Fibroblast of skin of left quadriceps (primary cell): ENCODE results near the gene CXXC1.
"Not testable (repeated sequence)": the region's sequence is repeated elsewhere in the genome, so short reads cannot be mapped to it uniquely, and the experiment has no call there.

Experiments
- DNase-seq, 2 experiments: peaks; one replicate each; pipeline ENCODE4 v3.0.0-alpha.2; 2013; ENCODE audit warnings: low read depth in 2 of 2

The CXXC1 gene

GRCh38 chr18:50287441-50288347 is at the start of gene CXXC1:
CXXC1 (minus strand) TSS chr18:50287692; CDS start chr18:50287589, 103 bp downstream.
- DNase-seq = peak; percentile 99

DNA sequence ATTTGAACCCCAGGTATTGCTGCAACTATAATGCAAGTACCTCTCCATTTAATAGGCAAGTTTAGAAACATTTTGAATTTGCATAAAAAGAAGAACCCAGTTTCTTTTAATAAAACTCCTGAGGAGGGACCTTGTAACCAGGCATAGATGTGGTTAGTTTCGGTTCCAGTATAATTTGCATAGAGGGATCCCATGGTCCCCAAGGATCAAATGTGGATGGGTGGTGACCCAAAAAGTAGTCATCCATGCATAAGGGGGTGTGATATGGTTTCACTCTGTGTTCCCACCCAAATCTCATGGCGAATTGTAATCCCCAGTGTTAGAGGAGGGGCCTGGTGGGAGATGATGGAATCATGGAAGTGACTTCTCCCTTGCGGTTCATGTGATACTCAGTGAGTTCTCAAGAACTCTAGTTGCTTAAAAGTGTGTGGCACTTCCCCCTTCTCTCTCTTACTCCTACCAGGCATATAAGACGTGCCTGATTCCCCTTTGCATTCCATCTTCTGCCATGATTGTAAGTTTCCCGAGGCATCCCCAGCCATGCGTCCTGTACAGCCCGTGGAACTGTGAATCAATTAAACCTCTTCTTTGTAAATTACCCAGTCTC is 47.2 kb upstream of the CXXC1 start:
- no peak for DNase-seq

DNA sequence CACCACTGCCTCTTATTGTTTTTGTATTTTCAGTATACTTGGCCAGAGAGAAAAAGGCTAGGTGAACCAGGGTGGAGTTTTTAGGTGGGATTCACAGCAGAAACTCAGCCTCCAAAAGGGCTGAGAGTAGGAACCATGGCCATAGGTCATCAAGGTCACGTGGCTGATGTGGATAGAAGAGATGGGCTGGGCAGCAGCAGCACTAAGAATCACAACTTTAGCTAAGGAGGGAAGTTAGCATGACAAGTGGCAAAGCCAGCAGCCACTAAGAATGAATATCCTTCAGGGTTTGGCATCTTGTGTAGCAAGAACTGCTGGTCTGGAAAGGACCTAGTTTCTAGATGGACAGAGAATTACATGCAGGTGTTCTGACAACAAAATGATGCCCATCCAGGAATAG is 44.2 kb upstream of the CXXC1 start:
- no peak for DNase-seq

DNA sequence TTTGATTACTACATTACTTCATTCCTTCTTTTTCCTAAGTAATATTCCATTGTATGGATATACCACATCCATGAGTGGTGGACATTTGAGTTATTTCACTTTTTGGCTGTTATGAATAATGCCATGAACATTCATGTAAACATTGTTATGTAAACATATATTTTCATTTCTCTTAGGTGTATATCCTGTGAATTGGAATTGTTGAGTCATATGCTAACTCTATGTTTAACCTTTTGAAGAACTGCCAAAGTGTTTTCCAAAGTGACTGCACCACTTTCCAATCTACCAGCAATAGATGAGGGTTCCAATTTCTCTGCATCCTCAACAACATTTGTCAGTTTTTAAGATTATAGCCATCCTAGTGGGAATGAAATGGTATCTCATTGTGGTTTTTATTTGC is 42.7 kb upstream of the CXXC1 start:
- DNase-seq = no peak

- DNase-seq = no peak
Observed at GRCh38 chr18:50327983-50328382, 40.5 kb upstream of the CXXC1 start.

GRCh38 chr18:50320719-50321118 is 33.2 kb upstream of the CXXC1 start:
- no peak for DNase-seq

- no peak for DNase-seq
Observed at GRCh38 chr18:50315100-50315871, 27.8 kb upstream of the CXXC1 start.

- DNase-seq = no peak
Observed at GRCh38 chr18:50313873-50314460, 26.5 kb upstream of the CXXC1 start.

DNA sequence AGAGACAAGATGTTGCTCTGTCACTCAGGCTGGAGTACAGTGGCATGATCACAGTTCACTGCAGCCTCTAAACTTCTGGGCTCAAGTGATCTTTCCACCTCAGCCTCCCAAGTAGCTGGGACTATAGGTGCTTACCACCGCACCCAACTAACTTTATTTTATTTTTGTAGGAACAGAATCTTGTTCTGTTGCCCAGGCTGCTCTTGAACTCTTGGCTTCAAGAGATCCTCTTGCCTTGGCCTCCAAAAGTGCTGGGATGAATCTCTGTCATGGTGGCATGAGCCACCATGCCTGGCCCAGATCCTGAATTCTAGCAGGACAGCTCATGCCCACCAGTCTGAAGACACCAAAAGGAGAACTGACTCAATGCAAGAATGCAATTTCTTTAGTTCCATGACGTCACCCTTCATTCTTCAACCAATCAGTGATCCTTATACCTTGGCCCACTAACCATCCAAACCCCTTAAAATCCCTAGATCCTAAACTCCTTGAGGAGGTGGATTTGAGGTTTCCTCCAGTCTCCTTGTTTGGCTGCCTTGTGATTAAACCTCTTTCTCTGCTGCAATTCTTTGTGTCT is 25.6 kb upstream of the CXXC1 start:
- DNase-seq = no peak

- no peak for DNase-seq
Observed at GRCh38 chr18:50312296-50313030, 25.0 kb upstream of the CXXC1 start.

DNA sequence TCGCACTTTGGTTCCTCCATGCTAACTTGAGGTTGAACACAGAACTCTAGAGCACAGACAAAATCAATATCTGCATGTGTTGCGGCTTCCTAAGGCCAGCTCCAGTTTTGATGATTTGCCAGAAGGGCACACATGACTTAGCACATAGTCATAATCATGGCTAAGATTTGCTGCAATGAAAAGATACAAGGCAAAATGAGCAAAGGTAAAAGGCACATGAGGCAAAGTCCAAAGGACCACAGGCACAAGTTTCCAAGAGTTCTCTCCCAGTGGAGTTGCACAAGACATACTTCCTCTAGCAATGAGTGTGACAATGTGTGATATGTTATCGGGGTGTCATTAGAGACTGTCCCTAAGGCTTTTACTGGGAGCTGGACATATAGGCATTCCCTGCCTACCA is 24.2 kb upstream of the CXXC1 start:
- no peak for DNase-seq

DNA sequence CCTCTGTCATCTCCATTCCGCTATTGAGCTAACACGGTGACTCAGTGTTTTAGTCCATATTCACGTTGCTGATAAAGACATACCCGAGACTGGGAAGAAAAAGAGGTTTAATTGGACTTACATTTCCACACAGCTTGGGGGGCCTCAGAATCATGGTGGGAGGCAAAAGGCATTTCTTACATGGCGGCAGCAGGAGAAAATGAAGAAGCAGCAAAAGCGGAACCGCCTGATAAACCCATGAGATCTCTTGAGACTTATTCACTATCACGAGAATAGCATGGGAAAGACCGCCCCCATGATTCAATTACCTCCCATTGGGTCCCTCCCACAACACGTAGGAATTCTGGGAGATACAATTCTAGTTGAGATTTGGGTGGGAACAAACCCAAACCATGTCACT is 22.6 kb upstream of the CXXC1 start:
- DNase-seq = no peak

GRCh38 chr18:50308851-50309250 is 21.4 kb upstream of the CXXC1 start:
- not testable (repeated sequence) for DNase-seq

GRCh38 chr18:50307738-50308470 is 20.4 kb upstream of the CXXC1 start:
- peak; percentile 69 to 74 for DNase-seq

- no peak for DNase-seq
Observed at GRCh38 chr18:50307400-50307737, 19.9 kb upstream of the CXXC1 start.

GRCh38 chr18:50306944-50307343 is 19.5 kb upstream of the CXXC1 start:
- peak in 1 of 2 experiments; percentile 20 for DNase-seq

GRCh38 chr18:50301074-50301473 is 13.6 kb upstream of the CXXC1 start:
- DNase-seq = no peak

- no peak for DNase-seq
Observed at GRCh38 chr18:50299626-50300388, 12.3 kb upstream of the CXXC1 start.

DNA sequence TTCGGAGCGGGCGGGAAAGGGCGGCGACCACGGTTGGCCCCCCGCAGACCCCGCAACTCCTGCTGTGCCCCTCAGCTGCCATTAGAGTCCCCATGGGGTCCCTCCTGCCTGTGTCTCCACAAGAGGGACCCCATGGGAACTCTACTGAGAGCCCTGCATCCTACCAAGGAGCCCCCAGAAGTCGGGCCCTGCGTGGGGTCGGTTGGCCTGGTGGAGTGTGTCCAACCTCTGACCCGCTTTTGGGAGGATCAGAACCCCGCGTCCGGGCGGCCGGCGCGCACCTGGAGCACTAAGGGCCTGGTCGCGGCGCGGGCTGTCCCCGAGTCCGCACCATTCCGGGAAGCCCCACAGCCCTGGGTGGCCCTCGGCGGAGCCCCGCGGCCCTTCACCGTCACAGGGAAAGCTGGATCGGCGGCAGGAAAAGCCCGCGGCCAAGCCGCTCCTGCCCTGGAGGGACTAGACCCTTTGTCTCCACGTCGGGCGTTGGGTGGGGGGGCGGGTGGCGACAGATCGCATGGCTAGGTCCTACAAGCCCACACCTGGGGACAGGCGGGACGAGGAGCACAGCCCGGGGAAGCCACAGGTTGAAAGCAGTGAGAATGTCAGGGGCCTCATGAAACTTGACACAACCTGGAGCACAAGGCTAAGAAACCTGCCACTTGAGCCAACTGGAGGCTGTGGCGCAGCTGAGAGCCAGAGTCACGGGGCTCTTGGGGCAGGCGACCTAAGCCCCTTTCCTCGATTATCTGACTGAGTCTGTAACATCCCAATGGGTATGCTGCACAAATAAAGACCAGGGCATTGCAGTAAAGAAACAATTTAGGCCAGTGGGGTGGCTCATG is 11.2 kb upstream of the CXXC1 start:
- DNase-seq = no peak
